Liver (tissue), 9 donors: Measurements from ENCODE around the gene C2orf92. TPM values are rescaled to one million over a fixed set of nuclear protein-coding genes. Genes with fewer than 3 reads are reported as not detected.

Source experiments
- DNase-seq: peaks from one replicate; pipeline ENCODE4 v3.0.0-alpha.2; 2017; ENCODE audit warnings: low spot score
- H3K27ac ChIP-seq, 2 donors: one replicate each; pipeline ENCODE4 v1.7.0; 2013; ENCODE audit warnings: inconsistent platforms in 2 of 2, low read length in 2 of 2, control low read depth in 1 of 2, low read depth in 1 of 2, mild to moderate bottlenecking in 1 of 2
- H3K27me3 ChIP-seq, 4 donors: one replicate each; pipeline versions ENCODE4 v1.6.1 to v1.7.0; 2013; ENCODE audit warnings: low read length in 3 of 4, inconsistent platforms in 1 of 4, mild to moderate bottlenecking in 1 of 4, moderate library complexity in 1 of 4; ENCODE audit not compliant: control insufficient read depth in 4 of 4, insufficient read depth in 4 of 4
- H3K36me3 ChIP-seq, 4 donors: one replicate each; pipeline versions ENCODE4 v1.6.1 to v1.7.0; 2013; ENCODE audit warnings: low read length in 3 of 4, mild to moderate bottlenecking in 3 of 4, low read depth in 1 of 4, moderate library complexity in 1 of 4; ENCODE audit not compliant: control insufficient read depth in 4 of 4, insufficient read depth in 3 of 4
- H3K4me1 ChIP-seq, 4 donors: one replicate each; pipeline versions ENCODE4 v1.6.1 to v1.7.0; 2013; ENCODE audit warnings: low read length in 3 of 4, mild to moderate bottlenecking in 3 of 4, moderate library complexity in 1 of 4; ENCODE audit not compliant: control insufficient read depth in 4 of 4, insufficient read depth in 4 of 4
- H3K4me3 ChIP-seq, 3 donors: one replicate each; pipeline versions ENCODE4 v1.6.1 to v1.7.0; 2013; ENCODE audit warnings: low read length in 3 of 3, control low read depth in 1 of 3, low read depth in 1 of 3, mild to moderate bottlenecking in 1 of 3
- H3K9ac ChIP-seq, 2 donors: one replicate each; pipeline ENCODE4 v1.7.0; 2013; ENCODE audit warnings: low read length in 2 of 2, mild to moderate bottlenecking in 2 of 2, moderate library complexity in 2 of 2, control low read depth in 1 of 2, low read depth in 1 of 2
- H3K9me3 ChIP-seq, 4 donors: one replicate each; pipeline versions ENCODE4 v1.6.1 to v1.7.0; 2013; ENCODE audit warnings: low read length in 3 of 4; ENCODE audit not compliant: control insufficient read depth in 4 of 4
- FOXA1 ChIP-seq: IDR thresholded peaks from 2 replicates; pipeline ENCODE4 v1.6.1; 2016; ENCODE audit warnings: antibody characterized with exemption
- FOXA2 ChIP-seq: IDR thresholded peaks from 2 replicates; pipeline ENCODE4 v1.6.1; 2016; ENCODE audit warnings: antibody characterized with exemption
- HNF4G ChIP-seq: IDR thresholded peaks from 2 replicates; pipeline ENCODE4 v1.6.1; 2016; ENCODE audit warnings: antibody characterized with exemption
- JUND ChIP-seq, 2 donors: IDR thresholded peaks; 2 replicates each; pipeline ENCODE4 v1.6.1; 2016; ENCODE audit warnings: antibody characterized with exemption in 2 of 2
- NR2F2 ChIP-seq: IDR thresholded peaks from 2 replicates; pipeline ENCODE4 v1.6.1; 2016; ENCODE audit warnings: antibody characterized with exemption
- RAD21 ChIP-seq, 2 donors: IDR thresholded peaks; 2 replicates each; pipeline ENCODE4 v1.6.1; 2016; ENCODE audit warnings: antibody characterized with exemption in 2 of 2, mild to moderate bottlenecking in 2 of 2
- RXRA ChIP-seq, 2 donors: IDR thresholded peaks; 2 replicates each; pipeline ENCODE4 v1.6.1; 2017 to 2018; ENCODE audit warnings: antibody characterized with exemption in 2 of 2, mild to moderate bottlenecking in 1 of 2
- WGBS: extraction: QIAGEN DNeasy Blood & Tissue Kit; methylation state at CpG from one replicate; pipeline ENCODE4 v1.1.7; 2013; 5-methylcytosine and 5-hydroxymethylcytosine counted together
- polyA plus RNA-seq, 2 donors: library from polyadenylated mRNA; stranded (reverse) in 1 of 2; unstranded in 1 of 2; fragments of 200-250 nt in 1 of 2; fragments of >200 nt in 1 of 2; fragmentation: Nextera tagmentation in 1 of 2; extraction: Ambion mirVana in 1 of 2; gene quantifications; one replicate each; pipeline versions ENCODE4 v1.2.1 to v1.2.3, GENCODE V29; 2013 to 2015
- total RNA-seq, 2 donors: library from RNA; depleted of rRNA; stranded (reverse); fragments of >200 nt; gene quantifications; one replicate each; pipeline ENCODE4 v1.2.3, GENCODE V29; 2014
- TF ChIP-seq, protein P1 (sequence below): IDR thresholded peaks from 2 replicates; pipeline ENCODE4 v1.6.1; 2016; ENCODE audit warnings: antibody characterized with exemption, mild to moderate bottlenecking
- TF ChIP-seq, protein P2 (sequence below): IDR thresholded peaks from 2 replicates; pipeline ENCODE4 v1.6.1; 2016; ENCODE audit warnings: antibody characterized with exemption
- TF ChIP-seq, protein P3 (sequence below): fragments of 150-350 bp; IDR thresholded peaks from 2 replicates; pipeline ENCODE4 v1.5.1; 2017; ENCODE audit warnings: improper control_type of control experiment, low read depth, low read length; ENCODE audit not compliant: missing input control
- TF ChIP-seq, protein P4 (sequence below): IDR thresholded peaks from 2 replicates; pipeline ENCODE4 v1.6.1; 2016; ENCODE audit warnings: antibody characterized with exemption
- donor health status: healthy.
- donor health status: healthy.
- donor health status: healthy.
- donor health status: healthy.
- donor health status: healthy.

Gene C2orf92
- total and polyA plus RNA-seq, 4 donors: 0.96 to 8.0 (median 2.7) TPM

DNA sequence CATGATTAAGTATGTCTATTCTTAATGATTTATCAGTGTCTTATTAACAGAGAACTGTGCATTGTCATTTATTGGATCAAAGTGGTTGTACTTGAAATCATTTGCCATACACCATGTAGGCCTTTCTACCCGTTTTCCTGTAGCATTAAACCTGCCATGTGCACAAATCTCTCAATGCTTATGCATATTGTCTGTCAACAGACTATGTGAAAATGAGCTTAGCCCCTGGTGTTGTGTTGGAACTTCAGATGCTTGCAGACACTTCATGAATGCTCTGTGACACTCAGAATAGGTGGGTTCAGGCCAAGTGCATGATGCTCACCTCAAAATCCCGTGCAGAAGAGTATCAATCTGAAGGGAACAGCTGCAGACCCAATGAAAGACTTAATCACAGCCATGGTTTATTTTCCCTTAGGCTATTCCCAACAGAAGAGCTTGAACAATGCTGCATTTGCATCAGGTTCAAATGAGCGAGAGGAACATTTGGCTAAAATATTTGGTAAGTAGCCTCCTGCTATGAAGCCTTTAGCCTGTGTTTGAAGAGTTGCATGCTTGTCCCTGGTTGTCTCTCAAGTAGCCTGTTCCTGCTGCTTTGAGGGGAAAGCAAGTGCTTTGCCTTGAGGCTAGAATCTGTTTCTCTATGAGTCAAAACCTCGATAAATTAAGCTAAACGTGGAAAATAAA lies 6.1 kb downstream of the C2orf92 start:
- Histone ChIP-seq H3K9ac (no peak overlapping the region), H3K9me3 (no peaks in the 10 kb centered on the region), H3K27ac (no peak overlapping the region), H3K27me3 (no peaks in the 10 kb centered on the region), H3K36me3 (no peaks in the 10 kb centered on the region), H3K4me1 (no peaks in the 10 kb centered on the region), H3K4me3 (no peak overlapping the region)
- 91% methylated on average over 5 of the region's 5 CpGs for WGBS
- TF ChIP-seq, protein P1, sequence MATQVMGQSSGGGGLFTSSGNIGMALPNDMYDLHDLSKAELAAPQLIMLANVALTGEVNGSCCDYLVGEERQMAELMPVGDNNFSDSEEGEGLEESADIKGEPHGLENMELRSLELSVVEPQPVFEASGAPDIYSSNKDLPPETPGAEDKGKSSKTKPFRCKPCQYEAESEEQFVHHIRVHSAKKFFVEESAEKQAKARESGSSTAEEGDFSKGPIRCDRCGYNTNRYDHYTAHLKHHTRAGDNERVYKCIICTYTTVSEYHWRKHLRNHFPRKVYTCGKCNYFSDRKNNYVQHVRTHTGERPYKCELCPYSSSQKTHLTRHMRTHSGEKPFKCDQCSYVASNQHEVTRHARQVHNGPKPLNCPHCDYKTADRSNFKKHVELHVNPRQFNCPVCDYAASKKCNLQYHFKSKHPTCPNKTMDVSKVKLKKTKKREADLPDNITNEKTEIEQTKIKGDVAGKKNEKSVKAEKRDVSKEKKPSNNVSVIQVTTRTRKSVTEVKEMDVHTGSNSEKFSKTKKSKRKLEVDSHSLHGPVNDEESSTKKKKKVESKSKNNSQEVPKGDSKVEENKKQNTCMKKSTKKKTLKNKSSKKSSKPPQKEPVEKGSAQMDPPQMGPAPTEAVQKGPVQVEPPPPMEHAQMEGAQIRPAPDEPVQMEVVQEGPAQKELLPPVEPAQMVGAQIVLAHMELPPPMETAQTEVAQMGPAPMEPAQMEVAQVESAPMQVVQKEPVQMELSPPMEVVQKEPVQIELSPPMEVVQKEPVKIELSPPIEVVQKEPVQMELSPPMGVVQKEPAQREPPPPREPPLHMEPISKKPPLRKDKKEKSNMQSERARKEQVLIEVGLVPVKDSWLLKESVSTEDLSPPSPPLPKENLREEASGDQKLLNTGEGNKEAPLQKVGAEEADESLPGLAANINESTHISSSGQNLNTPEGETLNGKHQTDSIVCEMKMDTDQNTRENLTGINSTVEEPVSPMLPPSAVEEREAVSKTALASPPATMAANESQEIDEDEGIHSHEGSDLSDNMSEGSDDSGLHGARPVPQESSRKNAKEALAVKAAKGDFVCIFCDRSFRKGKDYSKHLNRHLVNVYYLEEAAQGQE: no peak
- TF ChIP-seq RXRA (IDR thresholded peaks at IDR 0.05) (no peak), FOXA2 (no peak), JUND (IDR thresholded peaks at IDR 0.05) (no peak), FOXA1 (no peak)
- TF ChIP-seq, protein P2, sequence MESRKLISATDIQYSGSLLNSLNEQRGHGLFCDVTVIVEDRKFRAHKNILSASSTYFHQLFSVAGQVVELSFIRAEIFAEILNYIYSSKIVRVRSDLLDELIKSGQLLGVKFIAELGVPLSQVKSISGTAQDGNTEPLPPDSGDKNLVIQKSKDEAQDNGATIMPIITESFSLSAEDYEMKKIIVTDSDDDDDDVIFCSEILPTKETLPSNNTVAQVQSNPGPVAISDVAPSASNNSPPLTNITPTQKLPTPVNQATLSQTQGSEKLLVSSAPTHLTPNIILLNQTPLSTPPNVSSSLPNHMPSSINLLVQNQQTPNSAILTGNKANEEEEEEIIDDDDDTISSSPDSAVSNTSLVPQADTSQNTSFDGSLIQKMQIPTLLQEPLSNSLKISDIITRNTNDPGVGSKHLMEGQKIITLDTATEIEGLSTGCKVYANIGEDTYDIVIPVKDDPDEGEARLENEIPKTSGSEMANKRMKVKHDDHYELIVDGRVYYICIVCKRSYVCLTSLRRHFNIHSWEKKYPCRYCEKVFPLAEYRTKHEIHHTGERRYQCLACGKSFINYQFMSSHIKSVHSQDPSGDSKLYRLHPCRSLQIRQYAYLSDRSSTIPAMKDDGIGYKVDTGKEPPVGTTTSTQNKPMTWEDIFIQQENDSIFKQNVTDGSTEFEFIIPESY: no peak
- TF ChIP-seq, protein P3, sequence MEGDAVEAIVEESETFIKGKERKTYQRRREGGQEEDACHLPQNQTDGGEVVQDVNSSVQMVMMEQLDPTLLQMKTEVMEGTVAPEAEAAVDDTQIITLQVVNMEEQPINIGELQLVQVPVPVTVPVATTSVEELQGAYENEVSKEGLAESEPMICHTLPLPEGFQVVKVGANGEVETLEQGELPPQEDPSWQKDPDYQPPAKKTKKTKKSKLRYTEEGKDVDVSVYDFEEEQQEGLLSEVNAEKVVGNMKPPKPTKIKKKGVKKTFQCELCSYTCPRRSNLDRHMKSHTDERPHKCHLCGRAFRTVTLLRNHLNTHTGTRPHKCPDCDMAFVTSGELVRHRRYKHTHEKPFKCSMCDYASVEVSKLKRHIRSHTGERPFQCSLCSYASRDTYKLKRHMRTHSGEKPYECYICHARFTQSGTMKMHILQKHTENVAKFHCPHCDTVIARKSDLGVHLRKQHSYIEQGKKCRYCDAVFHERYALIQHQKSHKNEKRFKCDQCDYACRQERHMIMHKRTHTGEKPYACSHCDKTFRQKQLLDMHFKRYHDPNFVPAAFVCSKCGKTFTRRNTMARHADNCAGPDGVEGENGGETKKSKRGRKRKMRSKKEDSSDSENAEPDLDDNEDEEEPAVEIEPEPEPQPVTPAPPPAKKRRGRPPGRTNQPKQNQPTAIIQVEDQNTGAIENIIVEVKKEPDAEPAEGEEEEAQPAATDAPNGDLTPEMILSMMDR: no peak
- no peak for DNase-seq

GRCh38 chr2:97676620-97677019 lies 7.1 kb downstream of the C2orf92 start:
- Histone ChIP-seq H3K27me3 (no peaks in the 10 kb centered on the region), H3K27ac (no peak overlapping the region), H3K36me3 (no peaks in the 10 kb centered on the region), H3K9ac (no peak overlapping the region), H3K4me1 (no peaks in the 10 kb centered on the region), H3K9me3 (no peaks in the 10 kb centered on the region), H3K4me3 (no peak overlapping the region)
- no peak for DNase-seq
- WGBS: 98% methylated on average over 1 of the region's 1 CpG
- TF ChIP-seq HNF4G (no peak), RXRA (IDR thresholded peaks at IDR 0.05) (no peak), NR2F2 (no peak), RAD21 (IDR thresholded peaks at IDR 0.05) (no peak), FOXA2 (no peak), JUND (IDR thresholded peaks at IDR 0.05) (no peak)
- TF ChIP-seq, protein P2: no peak
- TF ChIP-seq, protein P1: no peak
- TF ChIP-seq, protein P3: no peak
- TF ChIP-seq, protein P4, sequence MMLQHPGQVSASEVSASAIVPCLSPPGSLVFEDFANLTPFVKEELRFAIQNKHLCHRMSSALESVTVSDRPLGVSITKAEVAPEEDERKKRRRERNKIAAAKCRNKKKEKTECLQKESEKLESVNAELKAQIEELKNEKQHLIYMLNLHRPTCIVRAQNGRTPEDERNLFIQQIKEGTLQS: no peak
